HEK293T (cell line): Measurements from ENCODE around the gene HOXD9.

ENCODE experiments used
- FOXM1 ChIP-seq: fragments of 450-650 bp; IDR thresholded peaks from 2 replicates; pipeline ENCODE4 v1.6.1; 2017; ENCODE audit warnings: mild to moderate bottlenecking, borderline replicate concordance
- HDGF ChIP-seq: fragments of 450-650 bp; IDR thresholded peaks from 2 replicates; pipeline ENCODE4 v1.6.1; 2017; ENCODE audit warnings: antibody characterized with exemption, borderline replicate concordance
- LEF1 ChIP-seq: fragments of 450-650 bp; IDR thresholded peaks from 2 replicates; pipeline ENCODE4 v1.6.1; 2017; ENCODE audit warnings: mild to moderate bottlenecking, borderline replicate concordance
- PKNOX1 ChIP-seq: fragments of 450-650 bp; IDR thresholded peaks from 2 replicates; pipeline ENCODE4 v1.6.1; 2016
- TARDBP ChIP-seq: fragments of 450-650 bp; IDR thresholded peaks from 2 replicates; pipeline ENCODE4 v1.6.1; 2016
- ZNF384 ChIP-seq: fragments of 450-650 bp; IDR thresholded peaks from 2 replicates; pipeline ENCODE4 v1.6.1; 2016

- TF ChIP-seq FOXM1: no peak
- no peak for TF ChIP-seq PKNOX1
- TF ChIP-seq TARDBP: no peak
- TF ChIP-seq LEF1: no peak
- TF ChIP-seq HDGF: no peak
- TF ChIP-seq ZNF384: no peak
Measured at GRCh38 chr2:176096986-176097819, 25.3 kb upstream of the HOXD9 start.
